AG09309 (cell line): ENCODE data around the gene ARHGEF39.
"Not testable (repeated sequence)": the region's sequence is repeated elsewhere in the genome, so short reads cannot be mapped to it uniquely, and the experiment has no call there.

Experiments
- DNase-seq: peaks from one replicate; pipeline ENCODE4 v3.0.0-alpha.2; 2010; ENCODE audit warnings: low read depth
- H3K4me3 ChIP-seq: 2 replicates; pipeline ENCODE4 v1.5.1; 2011; ENCODE audit warnings: mild to moderate bottlenecking, low read depth, low read length, moderate library complexity; ENCODE audit not compliant: control insufficient read depth
- TF ChIP-seq, protein P1 (sequence below): IDR thresholded peaks from 2 replicates; pipeline ENCODE4 v1.5.1; 2011; ENCODE audit warnings: mild to moderate bottlenecking, low read depth, low read length, inconsistent platforms; ENCODE audit not compliant: insufficient read depth, control insufficient read depth; ENCODE audit errors: missing control alignments

ARHGEF39 gene

DNA sequence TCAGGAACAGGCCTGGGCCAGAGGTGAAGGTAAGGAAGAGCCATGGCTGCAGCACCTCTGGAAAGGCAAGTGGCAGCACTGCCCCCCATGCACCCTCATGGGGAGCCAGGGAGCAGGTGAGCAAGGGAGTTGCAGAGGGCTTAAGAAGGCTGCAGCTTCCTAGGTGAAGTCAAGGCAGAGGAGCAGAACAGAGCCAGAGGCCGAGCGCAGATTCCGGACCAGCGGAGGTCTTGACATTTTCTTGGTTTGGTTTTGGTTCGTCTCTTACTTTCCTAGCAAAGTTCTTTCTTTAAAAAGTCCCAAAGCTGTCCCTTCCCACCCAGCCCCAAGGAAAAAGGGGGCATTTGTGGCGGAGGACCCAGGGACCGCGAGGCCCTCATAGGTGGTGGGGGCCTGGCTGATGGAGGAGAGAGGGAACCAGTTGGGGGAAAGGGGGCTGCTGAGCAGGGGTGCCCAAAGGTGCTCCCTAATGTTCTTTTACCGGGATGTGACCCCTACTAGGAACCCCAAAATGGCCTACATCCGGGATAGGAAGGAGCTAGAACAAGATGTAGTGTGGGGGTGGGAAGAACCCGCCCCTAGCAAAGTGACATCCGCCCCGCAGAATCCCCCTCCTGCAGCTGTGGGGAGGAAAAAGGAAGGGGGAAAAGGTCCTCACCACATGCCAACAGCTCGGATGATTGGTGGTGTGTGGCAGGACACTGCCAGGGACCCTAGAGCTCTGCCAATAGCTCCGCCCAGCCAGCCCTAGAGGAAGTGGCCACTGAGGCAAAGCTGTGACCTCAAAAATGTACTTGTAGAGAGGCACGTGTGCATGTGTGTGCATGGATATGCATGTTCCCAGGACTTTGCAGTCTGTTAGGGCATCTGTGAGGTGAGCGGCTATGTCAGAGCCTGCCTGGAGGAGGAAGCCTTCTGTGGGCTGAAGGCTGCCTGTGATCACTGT is 45.9 kb downstream of the ARHGEF39 start:
- no peak for DNase-seq
- TF ChIP-seq, protein P1, sequence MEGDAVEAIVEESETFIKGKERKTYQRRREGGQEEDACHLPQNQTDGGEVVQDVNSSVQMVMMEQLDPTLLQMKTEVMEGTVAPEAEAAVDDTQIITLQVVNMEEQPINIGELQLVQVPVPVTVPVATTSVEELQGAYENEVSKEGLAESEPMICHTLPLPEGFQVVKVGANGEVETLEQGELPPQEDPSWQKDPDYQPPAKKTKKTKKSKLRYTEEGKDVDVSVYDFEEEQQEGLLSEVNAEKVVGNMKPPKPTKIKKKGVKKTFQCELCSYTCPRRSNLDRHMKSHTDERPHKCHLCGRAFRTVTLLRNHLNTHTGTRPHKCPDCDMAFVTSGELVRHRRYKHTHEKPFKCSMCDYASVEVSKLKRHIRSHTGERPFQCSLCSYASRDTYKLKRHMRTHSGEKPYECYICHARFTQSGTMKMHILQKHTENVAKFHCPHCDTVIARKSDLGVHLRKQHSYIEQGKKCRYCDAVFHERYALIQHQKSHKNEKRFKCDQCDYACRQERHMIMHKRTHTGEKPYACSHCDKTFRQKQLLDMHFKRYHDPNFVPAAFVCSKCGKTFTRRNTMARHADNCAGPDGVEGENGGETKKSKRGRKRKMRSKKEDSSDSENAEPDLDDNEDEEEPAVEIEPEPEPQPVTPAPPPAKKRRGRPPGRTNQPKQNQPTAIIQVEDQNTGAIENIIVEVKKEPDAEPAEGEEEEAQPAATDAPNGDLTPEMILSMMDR: no peak
- H3K4me3 ChIP-seq: no peak overlapping the region

DNA sequence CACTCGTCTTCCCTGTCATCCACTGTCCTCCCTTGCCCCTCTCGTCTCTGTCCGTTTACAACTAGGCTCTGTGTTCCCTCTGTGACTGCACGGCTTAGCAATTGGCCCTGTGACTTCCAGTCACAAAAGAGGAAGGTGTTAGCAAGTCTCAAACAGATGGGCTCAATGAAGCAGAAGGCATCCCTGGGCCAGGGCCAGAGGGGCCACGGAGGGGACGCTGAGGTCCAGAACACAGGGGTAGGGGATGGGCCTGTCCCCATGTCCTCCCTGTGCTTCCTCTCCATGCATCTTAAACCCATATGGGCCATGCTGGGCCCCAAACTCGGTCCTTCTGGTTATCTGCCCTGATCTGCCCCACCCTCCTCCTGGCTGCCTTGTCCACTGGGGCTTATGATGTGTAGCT is 46.7 kb downstream of the ARHGEF39 start, which contains the start of gene CD72:
CD72 (minus strand) TSS at position 89 of the 403 bp plus-strand sequence. CDS start 110 bp downstream, outside the sequence.
- TF ChIP-seq, protein P1: no peak
- H3K4me3 ChIP-seq: peak within 1 kb of the TSS; percentile 28; the same call in 1 of the 2 replicates
- DNase-seq: no peak

DNA sequence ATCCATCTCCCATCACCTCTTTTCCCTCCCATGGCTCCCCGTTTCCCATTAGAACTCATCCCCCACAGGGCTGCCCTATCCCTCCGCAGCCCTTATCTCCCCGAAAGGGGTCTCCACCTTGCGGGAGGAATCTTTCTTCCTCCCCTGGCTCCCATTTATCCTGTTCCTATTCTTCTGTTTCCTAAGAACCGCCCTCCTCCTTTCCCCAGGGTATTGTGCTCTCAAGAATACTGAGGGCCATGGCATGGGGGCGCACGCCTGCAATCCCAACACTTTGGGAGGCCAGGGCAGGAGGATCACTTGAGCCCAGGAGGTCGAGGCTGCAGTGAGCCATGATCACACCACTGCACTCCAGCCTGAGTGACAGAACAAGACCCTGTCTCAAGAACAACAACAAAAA is 47.4 kb downstream of the ARHGEF39 start:
- no peak for DNase-seq
- no peak overlapping the region for H3K4me3 ChIP-seq
- TF ChIP-seq, protein P1: no peak

DNA sequence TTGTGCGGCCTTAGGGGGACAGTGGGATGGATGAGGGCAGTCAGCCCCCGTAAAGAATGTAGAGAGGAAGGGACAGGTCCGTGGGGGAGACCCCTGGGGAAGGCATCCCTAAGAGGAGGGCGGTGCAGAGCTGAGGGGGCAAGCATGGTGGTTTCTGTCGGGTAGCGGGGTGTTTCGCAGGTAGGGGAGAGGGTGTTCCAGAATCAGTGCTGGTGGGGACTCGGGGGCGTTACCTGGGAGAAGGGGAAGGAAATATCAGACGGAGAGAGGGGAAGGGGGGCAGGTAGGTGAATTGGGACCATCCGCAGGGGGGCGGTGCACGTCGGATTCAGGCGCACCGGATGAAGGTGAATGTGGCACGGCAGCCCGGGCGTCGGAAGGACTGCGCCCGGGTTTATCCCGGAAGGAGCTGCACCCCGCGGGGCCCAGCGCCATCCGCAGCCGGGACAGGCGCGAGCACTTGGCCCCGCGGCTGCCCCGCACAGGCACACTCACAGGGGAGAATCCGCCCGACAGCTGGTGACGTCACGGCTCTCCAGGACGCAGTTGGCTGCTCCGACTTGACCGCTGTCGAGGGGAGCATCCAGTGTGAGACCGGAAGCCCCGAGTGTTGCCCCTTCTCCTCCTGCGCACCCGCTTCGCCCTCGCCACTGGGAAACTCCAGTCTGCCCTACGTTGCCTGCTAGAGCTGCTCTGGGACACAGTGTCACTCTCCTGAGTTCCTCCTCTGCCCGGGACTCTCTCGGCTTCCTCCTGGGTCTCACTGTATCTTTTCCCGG is 48.1 kb downstream of the ARHGEF39 start:
- TF ChIP-seq, protein P1: no peak
- peak overlapping the region; percentile 28 for H3K4me3 ChIP-seq
- peak; percentile 7 for DNase-seq

DNA sequence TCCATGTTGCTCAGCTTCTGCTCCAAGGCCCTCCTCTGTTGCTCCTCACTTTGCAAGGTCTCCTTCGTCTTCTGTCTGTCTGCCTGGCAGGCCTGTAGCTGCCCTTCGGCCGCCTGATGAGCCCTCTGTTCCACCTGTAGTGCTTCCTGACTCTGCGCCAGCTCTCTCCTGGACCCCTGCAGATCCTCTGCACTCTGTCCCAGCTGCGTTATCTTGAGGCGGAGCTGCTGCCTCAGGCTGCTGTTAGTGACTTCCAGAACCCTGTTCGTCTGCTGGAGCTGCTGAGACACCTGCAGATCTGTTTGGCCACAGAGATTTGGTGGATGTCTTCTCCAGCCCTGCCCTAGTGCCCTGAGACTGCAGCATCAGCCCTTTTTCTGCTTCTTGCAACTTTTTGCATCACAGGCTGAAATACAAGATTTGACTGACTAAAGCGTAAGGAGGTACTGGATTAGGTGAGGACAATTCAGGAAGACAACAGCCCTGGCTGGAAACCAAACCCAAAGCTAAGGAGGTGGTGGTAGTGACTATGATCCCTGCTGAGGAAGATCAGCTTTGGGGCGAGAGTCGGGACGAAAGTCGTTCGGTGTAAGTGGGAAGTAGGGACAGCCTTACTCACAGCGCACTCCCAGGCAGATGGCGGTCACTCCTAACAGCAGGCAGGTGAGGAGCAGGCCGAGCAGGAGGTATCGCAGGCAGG is 48.9 kb downstream of the ARHGEF39 start:
- no peak for DNase-seq
- TF ChIP-seq, protein P1: no peak
- no peak overlapping the region for H3K4me3 ChIP-seq

DNA sequence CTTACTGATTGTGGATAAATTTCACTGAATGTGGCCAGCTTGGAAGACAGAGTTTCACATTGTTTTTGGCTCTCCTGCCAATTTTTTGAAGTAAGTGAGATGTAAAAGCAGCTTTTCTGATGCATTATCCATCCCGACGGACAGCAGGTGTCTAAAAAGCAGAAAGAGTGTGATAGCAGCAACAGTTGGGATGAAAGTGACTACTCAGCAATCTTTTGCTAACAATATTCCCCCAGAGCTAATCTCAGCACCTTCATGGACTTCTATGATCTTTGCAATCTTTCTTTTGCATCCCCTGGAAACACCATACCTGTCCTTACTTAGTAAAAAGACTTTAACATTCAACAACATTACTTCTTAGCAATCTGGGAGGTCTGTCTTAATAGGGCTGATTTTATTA is 52.2 kb downstream of the ARHGEF39 start:
- no peak for DNase-seq
- TF ChIP-seq, protein P1: no peak
- no peak overlapping the region for H3K4me3 ChIP-seq

DNA sequence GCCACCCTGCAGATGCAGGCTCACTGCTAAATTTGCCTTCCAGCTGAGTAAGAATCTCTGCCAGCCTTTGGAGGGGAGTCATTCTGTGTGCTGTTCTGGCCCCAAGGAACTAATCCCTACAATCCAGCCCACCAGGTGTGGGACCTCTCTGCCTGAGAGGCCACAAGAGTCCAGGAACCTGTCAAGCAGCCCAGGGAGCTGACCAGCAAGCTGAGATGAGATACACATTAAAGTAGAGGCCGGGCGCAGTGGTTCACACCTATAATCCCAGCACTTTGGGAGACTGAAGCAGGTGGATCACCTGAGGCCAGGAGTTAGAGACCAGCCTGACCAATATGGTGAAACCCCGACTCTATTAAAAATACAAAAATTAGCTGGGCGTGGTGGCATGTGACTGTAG is 52.9 kb downstream of the ARHGEF39 start:
- not testable (repeated sequence) for DNase-seq, H3K4me3 ChIP-seq
